Measurements from ENCODE around the gene DPP10.

GRCh38 chr2:114609801-114610200 is 167.4 kb downstream of the DPP10 start:
- TF ChIP-seq HDAC2 (CRISPR knock-in tag; IDR thresholded peaks at IDR 0.05) (no peak), MXD3 (CRISPR knock-in tag; IDR thresholded peaks at IDR 0.05) (no peak), HDAC6 (IDR thresholded peaks at IDR 0.05; ENCODE audit: low read depth, low read length) (no peak), CTCF (CRISPR knock-in tag; IDR thresholded peaks at IDR 0.05) (no peak), TBX2 (CRISPR knock-in tag; IDR thresholded peaks at IDR 0.05; ENCODE audit: borderline replicate concordance) (no peak), ZNF24 (IDR thresholded peaks at IDR 0.05) (no peak), MXI1 (IDR thresholded peaks at IDR 0.05; ENCODE audit: borderline replicate concordance, low read depth, low read length) (no peak), ZNF3 (CRISPR knock-in tag; IDR thresholded peaks at IDR 0.05) (no peak), ZNF251 (CRISPR knock-in tag; IDR thresholded peaks at IDR 0.05) (no peak), E2F5 (CRISPR knock-in tag; conservative IDR thresholded peaks at IDR 0.05) (no peak), MYNN (CRISPR knock-in tag; IDR thresholded peaks at IDR 0.05; ENCODE audit: low read depth) (no peak), GLMP (CRISPR knock-in tag; IDR thresholded peaks at IDR 0.05; ENCODE audit: borderline replicate concordance) (no peak)
- TF ChIP-seq, protein P1, sequence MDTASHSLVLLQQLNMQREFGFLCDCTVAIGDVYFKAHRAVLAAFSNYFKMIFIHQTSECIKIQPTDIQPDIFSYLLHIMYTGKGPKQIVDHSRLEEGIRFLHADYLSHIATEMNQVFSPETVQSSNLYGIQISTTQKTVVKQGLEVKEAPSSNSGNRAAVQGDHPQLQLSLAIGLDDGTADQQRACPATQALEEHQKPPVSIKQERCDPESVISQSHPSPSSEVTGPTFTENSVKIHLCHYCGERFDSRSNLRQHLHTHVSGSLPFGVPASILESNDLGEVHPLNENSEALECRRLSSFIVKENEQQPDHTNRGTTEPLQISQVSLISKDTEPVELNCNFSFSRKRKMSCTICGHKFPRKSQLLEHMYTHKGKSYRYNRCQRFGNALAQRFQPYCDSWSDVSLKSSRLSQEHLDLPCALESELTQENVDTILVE (CRISPR knock-in tag; IDR thresholded peaks at IDR 0.05), result no peak

Data from HepG2 (cell line).